Cerebellar cortex (tissue), 1 donor: ENCODE measurements around the gene SHC4.
A peak's percentile ranks its signal among the peaks of the same experiment; 100 is the strongest.
"Not testable (repeated sequence)": the region's sequence is repeated elsewhere in the genome, so short reads cannot be mapped to it uniquely, and the experiment has no call there.

Experiments
- DNase-seq: peaks from one replicate; pipeline ENCODE4 v3.0.0-alpha.2; 2015; ENCODE audit warnings: low spot score

SHC4 gene

GRCh38 chr15:48963524-48964113 is at the start of gene SHC4:
SHC4 (minus strand) TSS chr15:48963919; CDS start chr15:48963015, 904 bp downstream.
- peak; percentile 86 for DNase-seq

GRCh38 chr15:48999314-48999713 is 35.6 kb upstream of the SHC4 start:
- DNase-seq: no peak

GRCh38 chr15:48996276-48996675 is 32.6 kb upstream of the SHC4 start:
- DNase-seq: no peak

- no peak for DNase-seq
Measured at GRCh38 chr15:48993380-48993779, 29.7 kb upstream of the SHC4 start.

- DNase-seq: no peak
Measured at GRCh38 chr15:48992545-48992944, 28.8 kb upstream of the SHC4 start.

GRCh38 chr15:48992096-48992495 is 28.4 kb upstream of the SHC4 start:
- DNase-seq: no peak

GRCh38 chr15:48989170-48989569 is 25.5 kb upstream of the SHC4 start:
- no peak for DNase-seq

- no peak for DNase-seq
Measured at GRCh38 chr15:48987142-48987541, 23.4 kb upstream of the SHC4 start.

- DNase-seq: no peak
Measured at GRCh38 chr15:48986240-48986639, 22.5 kb upstream of the SHC4 start.

GRCh38 chr15:48985516-48985915 is 21.8 kb upstream of the SHC4 start:
- DNase-seq: no peak

- DNase-seq: no peak
Measured at GRCh38 chr15:48984811-48985352, 21.2 kb upstream of the SHC4 start.

- DNase-seq: no peak
Measured at GRCh38 chr15:48984021-48984710, 20.4 kb upstream of the SHC4 start.

- DNase-seq: no peak
Measured at GRCh38 chr15:48983300-48983699, 19.6 kb upstream of the SHC4 start.

- DNase-seq: no peak
Measured at GRCh38 chr15:48981941-48982340, 18.2 kb upstream of the SHC4 start.

GRCh38 chr15:48978638-48979037 is 14.9 kb upstream of the SHC4 start:
- DNase-seq: no peak

- DNase-seq: no peak
Measured at GRCh38 chr15:48976444-48977088, 12.8 kb upstream of the SHC4 start.

- DNase-seq: peak; percentile 79
Measured at GRCh38 chr15:48975472-48976419, 12.0 kb upstream of the SHC4 start.

GRCh38 chr15:48974882-48975281 is 11.2 kb upstream of the SHC4 start:
- DNase-seq: peak; percentile 20

GRCh38 chr15:48972750-48973503 is 9.2 kb upstream of the SHC4 start:
- DNase-seq: no peak

GRCh38 chr15:48970926-48971325 is 7.2 kb upstream of the SHC4 start:
- DNase-seq: not testable (repeated sequence)

GRCh38 chr15:48968066-48968465 is 4.3 kb upstream of the SHC4 start:
- DNase-seq: no peak
